T-helper 1 cell (primary cell): ENCODE data around the gene IL1A.
A peak's percentile ranks its signal among the peaks of the same experiment; 100 is the strongest.

Experiments
- DNase-seq, 5 donors: peaks; one replicate each; pipeline ENCODE4 v3.0.0-alpha.2; 2012 to 2020

Gene IL1A

GRCh38 chr2:112791019-112791418 lies 6.7 kb upstream of the IL1A start:
- DNase-seq = no peak

- no peak for DNase-seq
Observed at GRCh38 chr2:112790305-112790704, 6.0 kb upstream of the IL1A start.

- DNase-seq = no peak
Observed at GRCh38 chr2:112789186-112789585, 4.9 kb upstream of the IL1A start.

GRCh38 chr2:112788653-112789052 lies 4.4 kb upstream of the IL1A start:
- DNase-seq = no peak

GRCh38 chr2:112787729-112788393 lies 3.6 kb upstream of the IL1A start:
- DNase-seq = no peak

GRCh38 chr2:112787294-112787693 lies 3.0 kb upstream of the IL1A start:
- DNase-seq = no peak

GRCh38 chr2:112783187-112783714 lies 1.0 kb downstream of the IL1A start:
- DNase-seq = no peak

GRCh38 chr2:112782234-112782799 lies 2.0 kb downstream of the IL1A start:
- DNase-seq = no peak

GRCh38 chr2:112779598-112779997 lies 4.7 kb downstream of the IL1A start:
- DNase-seq = no peak

GRCh38 chr2:112777036-112777435 lies 7.3 kb downstream of the IL1A start:
- DNase-seq = no peak

GRCh38 chr2:112776113-112776512 lies 8.2 kb downstream of the IL1A start:
- DNase-seq = no peak

- no peak for DNase-seq
Observed at GRCh38 chr2:112774536-112775285, 9.6 kb downstream of the IL1A start.

- no peak for DNase-seq
Observed at GRCh38 chr2:112773556-112773955, 10.7 kb downstream of the IL1A start.

- DNase-seq = no peak
Observed at GRCh38 chr2:112772911-112773475, 11.3 kb downstream of the IL1A start.

- DNase-seq = no peak
Observed at GRCh38 chr2:112772322-112772721, 12.0 kb downstream of the IL1A start.

GRCh38 chr2:112768432-112768831 lies 15.9 kb downstream of the IL1A start:
- no peak for DNase-seq

GRCh38 chr2:112767693-112768330 lies 16.5 kb downstream of the IL1A start:
- DNase-seq = no peak

GRCh38 chr2:112765251-112765650 lies 19.0 kb downstream of the IL1A start:
- DNase-seq = no peak

- DNase-seq = peak; percentile 88 to 98 (median 93)
Observed at GRCh38 chr2:112764071-112765044, 19.9 kb downstream of the IL1A start, which contains the start of gene CKAP2L. CKAP2L (minus strand) TSS chr2:112764609; CDS start chr2:112764598, 11 bp downstream.

GRCh38 chr2:112762276-112762675 lies 22.0 kb downstream of the IL1A start:
- no peak for DNase-seq

GRCh38 chr2:112760149-112760548 lies 24.1 kb downstream of the IL1A start:
- DNase-seq = no peak

- no peak for DNase-seq
Observed at GRCh38 chr2:112758711-112759110, 25.6 kb downstream of the IL1A start.
